ENCODE results near the gene AMDHD2.
A peak's percentile ranks its signal among the peaks of the same experiment; 100 is the strongest.
"Not testable (repeated sequence)": the region's sequence is repeated elsewhere in the genome, so short reads cannot be mapped to it uniquely, and the experiment has no call there.

The AMDHD2 gene

GRCh38 chr16:2537451-2538379 is 17.5 kb downstream of the AMDHD2 start, which contains the start of gene PDPK1:
TSS of gene PDPK1 (plus strand) at chr16:2538021. CDS start at chr16:2538113, 92 bp downstream.
- no peak for TF ChIP-seq CTCF (IDR thresholded peaks at IDR 0.05; ENCODE audit: insufficient read depth, low read length, poor library complexity, severe bottlenecking)
- peaks cover 2% of the 10 kb centered on the region for H3K36me3 ChIP-seq (ENCODE audit: control insufficient read depth, insufficient read depth, low read length)
- H3K4me3 ChIP-seq (replicated peaks; ENCODE audit: low read depth, low read length): peak within 1 kb of the TSS; percentile 81
- H3K27me3 ChIP-seq (replicated peaks; ENCODE audit: control insufficient read depth, insufficient read depth, low read length): no peaks in the 10 kb centered on the region
- peak; percentile 96 for DNase-seq (ENCODE audit: extremely low read depth, insufficient read length)

GRCh38 chr16:2539192-2539844 is 19.1 kb downstream of the AMDHD2 start:
- not testable (repeated sequence) for DNase-seq (ENCODE audit: extremely low read depth, insufficient read length); H3K36me3 ChIP-seq (ENCODE audit: control insufficient read depth, insufficient read depth, low read length); H3K27me3 ChIP-seq (replicated peaks; ENCODE audit: control insufficient read depth, insufficient read depth, low read length)
- H3K4me3 ChIP-seq (replicated peaks; ENCODE audit: low read depth, low read length): peak overlapping the region; percentile 67

GRCh38 chr16:2539845-2540458 is 19.8 kb downstream of the AMDHD2 start:
- not testable (repeated sequence) for DNase-seq (ENCODE audit: extremely low read depth, insufficient read length); H3K27me3 ChIP-seq (replicated peaks; ENCODE audit: control insufficient read depth, insufficient read depth, low read length); H3K4me3 ChIP-seq (replicated peaks; ENCODE audit: low read depth, low read length); H3K36me3 ChIP-seq (ENCODE audit: control insufficient read depth, insufficient read depth, low read length)
- TF ChIP-seq CTCF (IDR thresholded peaks at IDR 0.05; ENCODE audit: insufficient read depth, low read length, poor library complexity, severe bottlenecking): peak; percentile 56

- DNase-seq (ENCODE audit: extremely low read depth, insufficient read length); H3K36me3 ChIP-seq (ENCODE audit: control insufficient read depth, insufficient read depth, low read length); H3K4me3 ChIP-seq (replicated peaks; ENCODE audit: low read depth, low read length); H3K27me3 ChIP-seq (replicated peaks; ENCODE audit: control insufficient read depth, insufficient read depth, low read length): not testable (repeated sequence)
These were observed 20.7 kb downstream of the AMDHD2 start for GRCh38 chr16:2540912-2541311.

GRCh38 chr16:2541409-2541808 is 21.2 kb downstream of the AMDHD2 start:
- not testable (repeated sequence) for H3K4me3 ChIP-seq (replicated peaks; ENCODE audit: low read depth, low read length); H3K36me3 ChIP-seq (ENCODE audit: control insufficient read depth, insufficient read depth, low read length); H3K27me3 ChIP-seq (replicated peaks; ENCODE audit: control insufficient read depth, insufficient read depth, low read length); DNase-seq (ENCODE audit: extremely low read depth, insufficient read length)

GRCh38 chr16:2543771-2544170 is 23.6 kb downstream of the AMDHD2 start:
- not testable (repeated sequence) for H3K4me3 ChIP-seq (replicated peaks; ENCODE audit: low read depth, low read length); DNase-seq (ENCODE audit: extremely low read depth, insufficient read length); H3K27me3 ChIP-seq (replicated peaks; ENCODE audit: control insufficient read depth, insufficient read depth, low read length); H3K36me3 ChIP-seq (ENCODE audit: control insufficient read depth, insufficient read depth, low read length)

GRCh38 chr16:2550283-2550878 is 30.2 kb downstream of the AMDHD2 start:
- H3K4me3 ChIP-seq (replicated peaks; ENCODE audit: low read depth, low read length); H3K27me3 ChIP-seq (replicated peaks; ENCODE audit: control insufficient read depth, insufficient read depth, low read length); DNase-seq (ENCODE audit: extremely low read depth, insufficient read length); H3K36me3 ChIP-seq (ENCODE audit: control insufficient read depth, insufficient read depth, low read length): not testable (repeated sequence)

- H3K27me3 ChIP-seq (replicated peaks; ENCODE audit: control insufficient read depth, insufficient read depth, low read length); DNase-seq (ENCODE audit: extremely low read depth, insufficient read length); H3K36me3 ChIP-seq (ENCODE audit: control insufficient read depth, insufficient read depth, low read length); H3K4me3 ChIP-seq (replicated peaks; ENCODE audit: low read depth, low read length): not testable (repeated sequence)
- TF ChIP-seq CTCF (IDR thresholded peaks at IDR 0.05; ENCODE audit: insufficient read depth, low read length, poor library complexity, severe bottlenecking): peak; percentile 6
These were observed 31.3 kb downstream of the AMDHD2 start for GRCh38 chr16:2551420-2551889.

- not testable (repeated sequence) for H3K27me3 ChIP-seq (replicated peaks; ENCODE audit: control insufficient read depth, insufficient read depth, low read length); H3K4me3 ChIP-seq (replicated peaks; ENCODE audit: low read depth, low read length); H3K36me3 ChIP-seq (ENCODE audit: control insufficient read depth, insufficient read depth, low read length); DNase-seq (ENCODE audit: extremely low read depth, insufficient read length)
These were observed 34.7 kb downstream of the AMDHD2 start for GRCh38 chr16:2554709-2555425.

GRCh38 chr16:2557150-2557549 is 37.0 kb downstream of the AMDHD2 start:
- not testable (repeated sequence) for H3K36me3 ChIP-seq (ENCODE audit: control insufficient read depth, insufficient read depth, low read length); DNase-seq (ENCODE audit: extremely low read depth, insufficient read length); H3K4me3 ChIP-seq (replicated peaks; ENCODE audit: low read depth, low read length); H3K27me3 ChIP-seq (replicated peaks; ENCODE audit: control insufficient read depth, insufficient read depth, low read length)
